Thoracic aorta (tissue), 2 donors: ENCODE results near the gene SULF2. TPM values are rescaled to one million over a fixed set of nuclear protein-coding genes. Genes with fewer than 3 reads are reported as not detected.
"Not testable (repeated sequence)": the region's sequence is repeated elsewhere in the genome, so short reads cannot be mapped to it uniquely, and the experiment has no call there.

Experiments
- ATAC-seq: fragments of 150-250 bp; one replicate; pipeline ENCODE4 v1.8.0; 2017; ENCODE audit warnings: low read depth; ENCODE audit not compliant: insufficient number of reproducible peaks, low FRiP score
- DNase-seq: peaks from one replicate; pipeline ENCODE4 v3.0.0-alpha.2; 2020; ENCODE audit warnings: low spot score
- H3K27ac ChIP-seq, 2 donors: fragments of 200-600 bp; sonication (generic); 1 replicate in 1 of 2; 2 replicates in 1 of 2; pipeline ENCODE4 v1.5.1; 2016; ENCODE audit warnings: mild to moderate bottlenecking in 2 of 2, moderate library complexity in 2 of 2
- H3K27me3 ChIP-seq: fragments of 200-600 bp; sonication (generic); replicated peaks from 2 replicates; pipeline ENCODE4 v1.6.0; 2016; ENCODE audit warnings: mild to moderate bottlenecking; ENCODE audit not compliant: insufficient read depth
- H3K36me3 ChIP-seq: fragments of 200-600 bp; sonication (generic); one replicate; pipeline ENCODE4 v1.5.1; 2016
- H3K4me1 ChIP-seq, 2 donors: fragments of 200-600 bp; sonication (generic); 1 replicate in 1 of 2; 2 replicates in 1 of 2; pipeline versions ENCODE4 v1.5.1 to v1.6.0; 2016; ENCODE audit warnings: low read depth in 2 of 2, mild to moderate bottlenecking in 1 of 2; ENCODE audit not compliant: control insufficient read depth in 1 of 2
- H3K4me3 ChIP-seq: fragments of 200-600 bp; sonication (generic); 2 replicates; pipeline ENCODE4 v1.5.1; 2016; ENCODE audit warnings: mild to moderate bottlenecking
- H3K9me3 ChIP-seq: fragments of 200-600 bp; sonication (generic); 2 replicates; pipeline ENCODE4 v1.5.1; 2016
- total RNA-seq, 2 donors: library from RNA; depleted of rRNA; stranded (reverse); fragments of >200 nt; gene quantifications; one replicate each; pipeline versions ENCODE4 v1.1.0 to v1.2.3, GENCODE V29; 2016
- TF ChIP-seq, protein P1 (sequence below): fragments of 200-600 bp; sonication (generic); IDR thresholded peaks from one replicate; pipeline ENCODE4 v1.5.1; 2019; ENCODE audit warnings: antibody characterized with exemption

SULF2 gene
- 10 to 100 TPM; 39.0 to 53.9 TPM for total RNA-seq

DNA sequence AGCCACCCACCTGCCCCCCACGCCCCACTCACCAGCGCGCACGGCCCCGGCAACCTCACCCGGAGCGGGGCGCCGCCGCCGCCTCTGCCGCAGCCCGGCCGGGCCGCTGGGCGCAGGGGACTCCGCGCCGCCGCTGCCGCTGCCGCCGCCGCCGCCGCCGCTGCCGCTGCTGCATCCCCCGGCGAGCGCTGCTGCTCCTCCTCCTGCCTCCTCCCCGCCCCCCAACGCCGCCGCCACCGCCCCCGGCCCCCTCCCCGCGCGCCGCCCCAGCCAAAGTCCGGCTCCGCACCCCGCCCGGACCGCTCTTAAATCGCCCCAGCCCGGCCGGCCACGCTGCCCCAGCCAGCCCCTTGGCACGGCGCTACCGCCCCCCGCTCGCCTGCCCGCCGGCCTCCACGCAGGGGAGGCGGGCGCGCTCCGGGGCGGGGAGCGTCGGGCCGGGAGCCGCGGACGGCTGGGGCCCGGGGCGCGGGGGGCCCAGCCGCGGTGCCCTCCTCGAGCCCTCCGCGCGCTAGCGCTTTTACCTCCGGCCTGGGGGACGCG, at the start of gene SULF2:
Gene SULF2, minus strand, starts transcription at position 171 of the 543 bp plus-strand sequence. CDS start 28,118 bp downstream, outside the sequence.
- ATAC-seq (peak; percentile 33), DNase-seq (no peak)
- Histone ChIP-seq H3K27ac (peak within 1 kb of the TSS; percentile 63 to 72), H3K36me3 (no peaks in the 10 kb centered on the region), H3K4me1 (peaks cover 6 to 14% of the 10 kb centered on the region in 2 donors), H3K27me3 (no peaks in the 10 kb centered on the region), H3K4me3 (peak within 1 kb of the TSS; percentile 78), H3K9me3 (no peaks in the 10 kb centered on the region)
- TF ChIP-seq, protein P1, sequence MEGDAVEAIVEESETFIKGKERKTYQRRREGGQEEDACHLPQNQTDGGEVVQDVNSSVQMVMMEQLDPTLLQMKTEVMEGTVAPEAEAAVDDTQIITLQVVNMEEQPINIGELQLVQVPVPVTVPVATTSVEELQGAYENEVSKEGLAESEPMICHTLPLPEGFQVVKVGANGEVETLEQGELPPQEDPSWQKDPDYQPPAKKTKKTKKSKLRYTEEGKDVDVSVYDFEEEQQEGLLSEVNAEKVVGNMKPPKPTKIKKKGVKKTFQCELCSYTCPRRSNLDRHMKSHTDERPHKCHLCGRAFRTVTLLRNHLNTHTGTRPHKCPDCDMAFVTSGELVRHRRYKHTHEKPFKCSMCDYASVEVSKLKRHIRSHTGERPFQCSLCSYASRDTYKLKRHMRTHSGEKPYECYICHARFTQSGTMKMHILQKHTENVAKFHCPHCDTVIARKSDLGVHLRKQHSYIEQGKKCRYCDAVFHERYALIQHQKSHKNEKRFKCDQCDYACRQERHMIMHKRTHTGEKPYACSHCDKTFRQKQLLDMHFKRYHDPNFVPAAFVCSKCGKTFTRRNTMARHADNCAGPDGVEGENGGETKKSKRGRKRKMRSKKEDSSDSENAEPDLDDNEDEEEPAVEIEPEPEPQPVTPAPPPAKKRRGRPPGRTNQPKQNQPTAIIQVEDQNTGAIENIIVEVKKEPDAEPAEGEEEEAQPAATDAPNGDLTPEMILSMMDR: no peak

DNA sequence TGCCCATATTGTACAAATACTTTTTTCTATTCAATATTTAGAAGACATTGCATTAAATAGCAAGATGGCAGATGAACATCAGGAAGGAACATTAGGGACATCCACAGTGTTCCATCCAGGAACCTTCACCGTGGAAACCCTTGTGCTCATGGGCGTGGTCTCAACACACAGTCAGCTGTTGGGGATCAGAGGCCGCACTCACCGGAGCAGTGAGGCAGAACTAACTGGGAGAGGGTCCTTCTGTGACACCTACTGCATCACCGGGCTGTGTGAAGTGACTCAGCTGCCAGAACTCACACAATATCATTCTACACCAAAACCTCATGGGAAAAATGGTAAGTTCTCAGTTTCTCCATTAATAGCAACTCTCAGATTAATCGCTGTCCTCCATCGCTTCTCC, 46.4 kb upstream of the SULF2 start:
- not testable (repeated sequence) for H3K4me3 ChIP-seq, H3K36me3 ChIP-seq, H3K4me1 ChIP-seq, ATAC-seq, H3K27me3 ChIP-seq, DNase-seq, H3K27ac ChIP-seq, H3K9me3 ChIP-seq

DNA sequence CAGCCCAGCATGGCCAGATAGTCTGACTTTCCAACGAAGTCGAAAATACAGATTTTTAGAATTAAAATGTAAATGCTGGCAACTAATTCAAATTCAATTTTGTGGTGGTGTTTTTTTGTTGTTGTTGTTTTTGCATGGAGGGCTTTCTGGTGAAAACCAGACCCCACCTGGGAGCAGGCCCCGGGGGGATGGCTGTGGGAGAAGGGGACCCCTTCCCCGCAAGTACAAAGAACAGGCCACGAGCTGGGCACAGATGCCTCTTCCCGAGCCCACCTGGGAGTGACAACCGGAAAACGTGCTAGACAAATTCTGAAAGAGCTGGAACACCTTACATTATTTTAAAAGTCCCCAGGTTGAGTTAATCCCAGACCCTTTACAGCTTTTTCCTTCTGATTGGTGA, 41.4 kb upstream of the SULF2 start:
- not testable (repeated sequence) for DNase-seq, H3K36me3 ChIP-seq, H3K27me3 ChIP-seq, H3K4me1 ChIP-seq, H3K9me3 ChIP-seq, ATAC-seq, H3K4me3 ChIP-seq, H3K27ac ChIP-seq

DNA sequence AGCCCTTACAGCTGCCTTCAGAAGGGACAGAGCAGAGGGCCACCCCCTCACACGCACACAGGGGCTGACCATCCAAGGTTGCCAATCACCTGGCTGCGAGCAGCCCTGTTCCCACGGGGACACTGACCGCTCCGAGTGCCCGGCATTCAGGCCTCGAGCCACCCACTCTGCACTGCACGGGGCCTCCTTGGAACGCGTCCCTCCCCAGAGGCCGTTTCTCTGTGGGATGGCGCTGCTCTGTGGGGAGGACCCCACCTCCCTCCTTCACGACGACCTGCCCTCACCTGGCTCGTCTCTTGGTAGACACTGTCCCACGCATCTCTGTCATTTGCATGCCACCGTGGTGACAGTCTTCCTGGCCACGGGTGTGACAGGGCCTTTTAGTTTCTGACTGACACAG, 40.7 kb upstream of the SULF2 start:
- H3K36me3 ChIP-seq, ATAC-seq, H3K4me1 ChIP-seq, DNase-seq, H3K9me3 ChIP-seq, H3K27me3 ChIP-seq, H3K4me3 ChIP-seq, H3K27ac ChIP-seq: not testable (repeated sequence)

DNA sequence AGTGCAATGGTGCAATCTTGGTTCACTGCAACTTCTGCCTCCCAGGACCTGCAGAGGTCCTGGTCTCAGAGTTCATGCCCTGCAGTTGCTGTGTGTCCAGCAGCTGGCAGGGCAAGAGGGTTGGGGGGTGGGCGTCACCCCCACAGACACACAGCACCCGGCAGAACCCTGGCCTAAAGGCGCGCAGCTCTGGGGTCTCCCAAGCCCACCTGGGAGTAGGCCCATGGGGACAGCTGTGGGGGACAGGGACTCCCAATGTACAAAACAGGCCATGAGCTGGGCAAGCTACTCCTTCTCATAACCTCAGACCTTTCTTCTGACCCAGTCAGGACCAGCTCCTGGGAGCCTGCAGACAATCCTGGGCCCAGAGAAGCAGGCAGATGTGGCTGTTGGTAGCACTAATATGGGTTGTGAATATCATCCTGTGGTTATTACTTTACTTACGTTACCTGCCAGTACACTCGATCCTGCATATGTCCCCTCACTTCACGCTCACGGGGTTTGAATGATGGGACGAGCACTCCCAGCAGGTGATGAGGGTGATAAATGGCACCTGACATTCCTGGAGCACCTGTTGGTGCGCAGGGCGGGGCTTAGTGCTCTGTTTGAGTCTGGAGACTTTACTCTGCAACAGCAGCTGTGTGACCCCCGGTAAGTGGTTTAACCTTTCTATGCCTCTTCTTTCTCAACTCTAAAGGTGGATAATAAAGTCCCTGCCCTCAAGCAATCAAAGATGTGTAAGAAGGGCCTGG, 39.9 kb upstream of the SULF2 start:
- DNase-seq (no peak), ATAC-seq (no peak)
- TF ChIP-seq, protein P1: no peak
- Histone ChIP-seq H3K27ac (no peak overlapping the region), H3K27me3 (no peaks in the 10 kb centered on the region), H3K4me1 (no peaks in the 10 kb centered on the region), H3K9me3 (no peaks in the 10 kb centered on the region), H3K36me3 (no peaks in the 10 kb centered on the region), H3K4me3 (no peak overlapping the region)

DNA sequence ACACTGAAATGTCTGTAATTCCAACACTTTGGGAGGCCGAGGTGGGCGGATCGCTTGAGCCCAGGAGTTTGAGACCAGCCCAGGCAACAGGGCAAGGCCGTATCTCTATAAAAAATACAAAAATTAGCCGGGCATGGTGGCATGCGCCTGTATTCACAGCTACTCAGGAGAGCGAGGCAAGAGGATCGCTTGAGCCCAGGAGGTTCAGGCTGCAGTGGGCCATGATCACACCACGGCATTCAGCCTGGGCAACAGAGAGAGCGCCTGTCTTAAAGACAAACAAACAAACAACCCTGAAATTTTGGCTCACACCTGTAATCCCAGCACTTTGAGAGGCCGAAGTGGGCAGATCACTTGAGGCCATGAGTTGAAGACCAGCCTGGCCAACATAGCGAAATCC, 38.7 kb upstream of the SULF2 start:
- ATAC-seq, H3K36me3 ChIP-seq, DNase-seq, H3K9me3 ChIP-seq, H3K27me3 ChIP-seq, H3K4me3 ChIP-seq, H3K27ac ChIP-seq, H3K4me1 ChIP-seq: not testable (repeated sequence)

DNA sequence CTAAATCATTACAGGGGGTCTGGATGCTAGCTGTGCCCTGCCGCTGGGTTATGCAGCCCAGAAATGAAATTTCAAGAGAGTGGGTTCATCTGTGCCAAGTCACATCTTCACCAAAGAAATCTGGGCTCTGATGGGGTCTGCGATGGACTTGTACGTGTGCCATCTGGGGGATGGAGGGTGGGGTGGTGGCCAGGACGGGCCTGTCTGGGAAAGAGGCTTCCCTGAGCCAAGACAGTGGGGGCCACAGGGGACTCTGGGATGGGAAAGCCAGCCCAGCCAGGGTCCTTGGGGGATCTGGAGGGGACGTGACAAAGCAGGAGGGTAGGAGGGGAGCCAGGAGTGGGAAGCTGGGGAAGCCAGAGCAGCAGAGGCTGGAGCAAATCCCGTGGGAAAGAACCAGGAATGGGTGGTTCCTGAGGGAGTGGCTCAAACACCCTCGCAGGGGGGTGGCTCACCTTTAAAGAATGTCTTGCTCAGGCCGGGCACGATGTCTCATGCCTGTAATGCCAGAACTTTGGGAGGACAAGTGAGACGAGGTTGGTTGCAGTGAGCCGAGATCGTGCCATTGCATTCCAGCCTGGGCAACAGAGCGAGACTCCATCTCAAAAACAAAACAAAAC, 36.3 kb upstream of the SULF2 start:
- Histone ChIP-seq H3K27ac (no peak overlapping the region), H3K4me3 (no peak overlapping the region), H3K36me3 (no peaks in the 10 kb centered on the region), H3K4me1 (no peaks in the 10 kb centered on the region), H3K9me3 (no peaks in the 10 kb centered on the region), H3K27me3 (no peaks in the 10 kb centered on the region)
- TF ChIP-seq, protein P1: no peak
- DNase-seq (no peak), ATAC-seq (no peak)
